Peyer's patch (tissue), 4 donors: ENCODE measurements around the gene TBXAS1.

Experiments
- POLR2A ChIP-seq, 2 donors: fragments of 450-650 bp; IDR thresholded peaks; one replicate each; pipeline ENCODE4 v1.5.1; 2017; ENCODE audit warnings: antibody characterized with exemption in 2 of 2, mild to moderate bottlenecking in 2 of 2, moderate library complexity in 2 of 2
- TF ChIP-seq, protein P1 (sequence below), 6 experiments: fragments of 450-650 bp in 4 of 6; fragments of 200-600 bp in 2 of 6; sonication (generic) in 1 of 6; IDR thresholded peaks; one replicate each; pipeline ENCODE4 v1.5.1; 2017 to 2019; ENCODE audit warnings: antibody characterized with exemption in 6 of 6, mild to moderate bottlenecking in 3 of 6, moderate library complexity in 1 of 6

DNA sequence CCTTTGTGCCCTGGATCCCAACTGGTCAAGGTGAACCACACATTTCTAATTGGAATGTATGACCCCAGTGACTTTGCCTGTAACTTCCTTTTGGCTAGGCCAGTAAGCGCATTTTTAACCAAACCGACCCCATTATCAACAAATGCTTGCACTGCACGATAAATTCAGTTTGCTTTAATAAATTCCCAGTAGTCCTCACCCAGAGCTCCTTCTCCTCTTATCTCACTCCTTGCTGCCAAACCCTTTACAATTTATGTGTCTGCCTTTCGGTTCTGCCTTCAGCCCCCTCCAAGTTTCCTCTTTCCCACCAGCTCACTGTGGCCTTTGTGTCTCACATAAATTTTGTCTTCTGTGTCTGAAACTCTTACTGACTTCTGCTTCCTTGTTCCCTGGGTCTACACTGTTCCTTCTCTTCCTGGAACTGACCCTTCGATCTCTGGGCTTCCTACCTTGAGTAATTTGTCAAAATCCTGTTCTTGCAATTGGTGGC, 59.0 kb downstream of the TBXAS1 start:
- TF ChIP-seq, protein P1, sequence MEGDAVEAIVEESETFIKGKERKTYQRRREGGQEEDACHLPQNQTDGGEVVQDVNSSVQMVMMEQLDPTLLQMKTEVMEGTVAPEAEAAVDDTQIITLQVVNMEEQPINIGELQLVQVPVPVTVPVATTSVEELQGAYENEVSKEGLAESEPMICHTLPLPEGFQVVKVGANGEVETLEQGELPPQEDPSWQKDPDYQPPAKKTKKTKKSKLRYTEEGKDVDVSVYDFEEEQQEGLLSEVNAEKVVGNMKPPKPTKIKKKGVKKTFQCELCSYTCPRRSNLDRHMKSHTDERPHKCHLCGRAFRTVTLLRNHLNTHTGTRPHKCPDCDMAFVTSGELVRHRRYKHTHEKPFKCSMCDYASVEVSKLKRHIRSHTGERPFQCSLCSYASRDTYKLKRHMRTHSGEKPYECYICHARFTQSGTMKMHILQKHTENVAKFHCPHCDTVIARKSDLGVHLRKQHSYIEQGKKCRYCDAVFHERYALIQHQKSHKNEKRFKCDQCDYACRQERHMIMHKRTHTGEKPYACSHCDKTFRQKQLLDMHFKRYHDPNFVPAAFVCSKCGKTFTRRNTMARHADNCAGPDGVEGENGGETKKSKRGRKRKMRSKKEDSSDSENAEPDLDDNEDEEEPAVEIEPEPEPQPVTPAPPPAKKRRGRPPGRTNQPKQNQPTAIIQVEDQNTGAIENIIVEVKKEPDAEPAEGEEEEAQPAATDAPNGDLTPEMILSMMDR (IDR thresholded peaks at IDR 0.05) = no peak
- TF ChIP-seq POLR2A (IDR thresholded peaks at IDR 0.05) = no peak
